NCI-H1092 treated with DMSO at 0.1 percent for 48 hours (cell line): ENCODE data around the gene ZSWIM5.
"Not testable (repeated sequence)": the region's sequence is repeated elsewhere in the genome, so short reads cannot be mapped to it uniquely, and the experiment has no call there.

Experiments used
- DNase-seq: peaks from one replicate; lab custom pipeline; 2025; lab: John Stamatoyannopoulos, UW

ZSWIM5 gene

DNA sequence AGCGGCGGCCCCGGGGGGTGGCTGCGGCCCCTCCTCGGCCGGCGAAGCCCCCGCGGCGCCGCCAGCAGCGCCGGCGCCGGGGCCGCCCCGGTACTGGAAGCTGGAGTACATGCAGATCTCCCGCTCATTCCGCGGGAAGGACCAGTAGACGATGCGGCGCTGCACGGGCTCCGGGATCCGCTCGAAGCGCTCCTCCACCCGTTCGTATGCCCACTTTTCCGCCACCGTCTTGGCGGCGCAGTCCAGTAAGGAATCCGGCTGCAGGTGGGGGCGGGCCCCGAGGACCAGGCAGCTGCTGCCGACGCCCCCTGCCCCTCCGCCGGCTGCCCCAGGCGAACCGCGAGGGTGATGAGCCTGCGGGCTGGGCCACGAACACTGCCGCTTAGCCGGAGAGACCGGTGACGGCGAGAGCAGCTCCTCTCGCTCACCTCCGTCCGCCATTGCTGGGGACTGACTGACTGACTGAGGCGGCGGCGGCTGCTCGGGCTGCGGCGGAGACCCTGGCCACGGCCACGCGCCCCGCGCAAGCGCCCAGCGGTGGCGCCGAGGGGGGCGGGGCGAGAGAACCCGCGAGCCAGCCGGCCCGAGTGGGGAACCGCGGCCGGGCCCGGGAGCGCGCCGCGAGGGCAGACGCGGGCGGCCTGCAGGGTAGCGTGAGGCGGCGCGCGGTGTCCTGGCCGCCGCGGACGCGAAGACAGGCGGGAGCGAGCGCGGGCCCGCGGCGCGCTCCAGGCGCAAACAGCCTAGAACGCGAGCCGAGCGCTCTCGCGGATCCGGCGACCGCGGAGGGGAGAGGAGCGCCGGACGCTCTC, at the start of gene ZSWIM5:
ZSWIM5 (minus strand) TSS at position 696 of the 812 bp plus-strand sequence; CDS start at position 441, 255 bp downstream.
- peak; percentile 87 for DNase-seq

DNA sequence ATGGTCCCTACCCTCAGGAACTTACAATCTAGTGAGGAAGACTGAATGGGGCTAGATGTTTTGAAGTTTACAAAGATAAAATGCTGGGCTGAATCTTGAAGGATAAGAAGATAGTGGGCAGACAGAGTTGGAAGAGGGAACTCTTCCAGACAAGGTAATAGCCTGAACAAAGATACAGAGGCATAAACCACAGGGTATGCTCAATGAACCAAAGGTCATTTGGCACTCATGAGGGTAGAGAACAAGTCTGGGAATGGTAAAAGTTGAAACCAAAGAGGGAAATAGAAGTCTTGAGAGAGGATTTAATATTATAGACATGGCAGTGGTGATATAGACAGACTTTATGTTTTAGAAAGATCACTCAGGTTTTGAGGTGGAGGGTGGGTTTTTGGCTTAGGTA, 48.1 kb upstream of the ZSWIM5 start:
- DNase-seq: no peak

DNA sequence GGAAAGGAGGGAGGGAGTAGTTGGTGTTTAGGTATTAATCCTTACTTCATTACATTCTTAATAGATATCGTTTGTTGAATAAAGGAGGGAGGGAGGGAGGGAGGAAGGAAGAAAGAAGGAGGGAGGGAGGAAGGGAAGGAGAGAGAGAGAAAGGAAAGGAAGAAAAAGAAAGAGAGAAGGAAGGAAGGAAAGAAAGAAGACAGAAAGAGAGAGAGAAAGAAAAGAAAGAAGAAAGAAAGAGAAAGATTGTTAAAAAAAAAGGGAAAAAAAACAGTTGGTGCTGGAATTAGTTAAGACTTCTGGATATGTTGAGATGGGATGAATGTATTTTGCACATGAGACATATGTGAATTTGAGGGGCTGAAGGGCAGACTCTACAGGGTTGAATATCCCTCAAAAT, 44.1 kb upstream of the ZSWIM5 start:
- no peak for DNase-seq

DNA sequence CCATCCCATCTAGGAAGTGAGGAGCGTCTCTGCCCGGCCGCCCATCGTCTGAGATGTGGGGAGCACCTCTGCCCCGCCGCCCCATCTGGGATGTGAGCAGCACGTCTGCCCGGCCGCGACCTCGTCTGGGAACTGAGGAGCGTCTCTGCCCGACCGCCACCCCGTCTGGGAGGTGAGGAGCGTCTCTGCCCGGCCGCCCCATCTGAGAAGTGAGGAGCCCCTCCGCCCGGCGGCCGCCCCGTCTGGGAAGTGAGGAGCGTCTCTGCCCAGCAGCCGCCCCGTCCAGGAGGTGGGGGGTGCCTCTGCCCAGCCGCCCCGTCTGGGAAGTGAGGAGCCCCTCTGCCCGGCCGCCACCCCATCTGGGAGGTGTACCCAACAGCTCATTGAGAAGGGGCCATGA, 41.6 kb upstream of the ZSWIM5 start:
- not testable (repeated sequence) for DNase-seq

DNA sequence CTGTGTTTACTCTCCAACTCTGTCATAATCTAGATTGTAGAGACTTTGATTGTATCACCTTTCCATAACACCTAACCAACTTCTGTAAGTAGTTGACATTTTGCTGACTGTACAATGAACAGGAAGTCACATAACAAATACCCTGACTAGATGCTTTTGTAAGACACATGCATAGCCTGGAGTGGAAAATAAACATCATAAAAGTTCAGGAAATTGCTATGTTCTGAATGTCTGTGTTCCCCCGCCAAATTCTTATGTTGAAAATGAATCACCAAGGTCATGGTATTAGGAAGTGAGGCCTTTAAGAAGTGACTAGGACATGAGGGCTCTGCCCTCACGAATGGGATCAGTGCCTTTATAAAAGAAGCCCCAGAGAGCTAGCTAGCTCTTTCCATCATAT, 40.4 kb upstream of the ZSWIM5 start:
- no peak for DNase-seq

DNA sequence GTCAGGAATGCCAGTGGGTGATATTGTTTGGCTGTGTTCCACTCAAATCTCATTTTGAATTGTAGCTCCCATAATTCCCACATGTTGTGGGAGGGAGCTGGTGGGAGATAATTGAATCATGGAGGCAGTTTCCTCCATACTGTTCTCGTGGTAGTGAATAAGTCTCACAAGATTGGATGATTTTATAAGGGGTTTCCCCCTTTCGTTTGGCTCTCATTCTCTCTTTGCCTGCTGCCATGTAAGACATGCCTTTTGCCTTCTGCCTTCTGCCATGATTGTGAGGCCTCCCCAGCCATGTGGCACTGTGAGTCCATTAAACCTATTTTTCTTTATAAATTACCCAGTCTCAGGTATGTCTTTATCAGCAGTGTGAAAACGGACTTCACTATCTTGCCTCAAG, 40.0 kb upstream of the ZSWIM5 start:
- DNase-seq: not testable (repeated sequence)

DNA sequence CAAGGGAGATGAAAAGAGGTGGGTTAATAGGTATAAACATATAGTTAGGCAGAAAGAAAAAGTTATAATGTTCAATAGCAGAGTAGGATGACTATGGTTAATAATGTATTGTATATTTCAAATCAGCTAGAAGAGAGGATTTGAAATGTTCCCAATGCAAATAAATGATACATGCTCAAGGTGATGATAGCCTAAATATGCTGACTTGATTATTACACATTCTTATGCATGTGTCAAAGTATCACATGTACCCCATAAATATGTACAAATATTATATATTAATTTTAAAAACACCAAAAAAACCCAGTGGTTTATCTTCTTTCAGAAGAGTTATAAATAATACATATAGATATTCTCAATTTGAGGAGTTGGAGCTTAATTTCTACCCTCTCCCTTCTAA, 38.3 kb upstream of the ZSWIM5 start:
- DNase-seq: no peak

DNA sequence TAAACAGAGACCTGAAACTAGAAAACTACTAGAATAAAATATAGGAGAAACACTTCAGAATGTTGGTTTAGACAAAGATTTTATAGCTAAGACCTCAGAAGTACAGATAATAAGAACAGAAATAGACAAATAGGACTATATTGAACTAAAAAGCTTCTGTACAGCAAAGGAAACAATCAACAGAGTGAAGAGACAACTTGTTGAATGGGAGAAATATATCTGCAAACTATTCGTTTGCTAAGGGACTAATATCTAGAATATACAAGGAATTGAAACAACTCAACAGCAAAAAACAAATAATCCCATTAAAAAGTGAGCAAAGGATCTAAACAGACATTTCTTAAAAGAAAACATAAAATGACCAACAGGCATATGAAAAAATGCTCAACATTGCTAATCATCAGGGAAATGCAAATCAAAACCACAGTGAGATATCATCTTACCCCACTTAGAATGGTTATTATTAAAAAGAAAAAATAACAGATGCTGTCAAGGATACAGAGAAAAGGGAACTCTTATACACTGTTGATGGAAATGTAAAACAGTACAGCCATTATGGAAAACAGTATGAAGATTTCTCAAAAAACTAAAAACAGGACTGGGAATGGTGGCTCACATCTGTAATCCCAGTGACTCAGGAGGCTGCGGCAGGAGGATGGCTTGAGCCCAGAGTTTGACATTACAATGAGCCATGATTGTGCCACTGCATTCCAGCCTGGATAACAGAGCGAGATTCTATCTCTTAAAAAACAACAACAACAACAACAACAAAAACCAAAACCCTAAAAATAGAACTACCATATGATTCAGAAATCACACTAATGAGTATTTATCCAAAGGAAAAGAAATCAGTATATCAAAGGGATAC, 37.3 kb upstream of the ZSWIM5 start:
- no peak for DNase-seq

DNA sequence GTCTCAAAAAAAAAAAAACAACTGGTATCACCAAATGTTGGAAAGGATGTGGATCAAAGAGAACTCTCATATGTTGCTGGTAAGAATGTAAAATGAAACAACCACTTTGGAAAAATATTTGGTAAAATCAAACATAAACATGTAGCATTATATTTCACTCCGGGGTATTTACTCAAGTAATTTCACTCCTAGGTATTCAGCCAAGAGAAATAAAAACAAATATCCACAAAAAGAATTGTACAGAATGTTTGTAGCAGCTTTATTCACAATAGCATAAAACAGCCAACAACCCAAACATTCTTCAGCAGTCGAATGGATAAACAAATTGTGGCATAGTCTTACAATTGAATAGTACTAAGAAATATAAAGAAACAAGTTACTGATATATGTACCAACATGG, 32.4 kb upstream of the ZSWIM5 start:
- no peak for DNase-seq

DNA sequence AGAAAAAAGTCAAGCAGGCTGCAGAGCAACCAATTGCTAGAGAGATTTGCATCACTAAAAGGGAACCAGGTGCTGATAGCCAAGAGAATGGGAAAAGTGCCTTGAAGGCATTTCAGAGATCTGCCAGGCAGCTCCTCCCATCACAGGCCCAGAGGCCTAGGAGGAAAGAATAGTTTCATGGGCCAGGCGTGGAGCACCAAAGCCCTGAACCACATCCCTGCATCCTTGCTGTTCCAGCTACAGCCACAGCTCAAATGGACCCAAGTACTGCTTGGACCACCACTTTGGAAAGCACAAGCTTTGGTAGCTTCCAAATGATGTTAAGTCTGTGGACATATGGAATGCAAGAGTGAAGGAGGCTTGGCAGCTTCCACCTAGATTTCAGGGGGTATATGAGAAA, 29.7 kb upstream of the ZSWIM5 start:
- DNase-seq: no peak

DNA sequence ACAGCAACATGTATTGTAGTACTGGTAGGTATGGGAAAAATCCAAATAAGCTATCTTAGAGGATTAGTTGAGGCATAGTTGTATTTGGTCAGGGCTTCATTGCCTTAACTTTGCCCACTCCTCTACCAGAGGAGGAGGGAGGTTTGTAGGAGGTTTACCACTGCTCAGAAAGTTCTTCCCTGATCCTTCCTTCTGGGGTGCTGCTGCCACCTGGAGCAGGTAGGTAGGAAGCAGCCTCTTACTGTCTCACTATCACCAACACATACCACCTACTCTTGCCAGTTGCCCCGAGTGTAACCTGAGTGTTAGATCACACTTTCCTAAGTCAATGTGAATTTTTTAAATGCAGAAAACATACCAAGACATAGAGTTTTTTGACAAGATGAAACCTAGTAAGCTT, 24.1 kb upstream of the ZSWIM5 start:
- DNase-seq: no peak

DNA sequence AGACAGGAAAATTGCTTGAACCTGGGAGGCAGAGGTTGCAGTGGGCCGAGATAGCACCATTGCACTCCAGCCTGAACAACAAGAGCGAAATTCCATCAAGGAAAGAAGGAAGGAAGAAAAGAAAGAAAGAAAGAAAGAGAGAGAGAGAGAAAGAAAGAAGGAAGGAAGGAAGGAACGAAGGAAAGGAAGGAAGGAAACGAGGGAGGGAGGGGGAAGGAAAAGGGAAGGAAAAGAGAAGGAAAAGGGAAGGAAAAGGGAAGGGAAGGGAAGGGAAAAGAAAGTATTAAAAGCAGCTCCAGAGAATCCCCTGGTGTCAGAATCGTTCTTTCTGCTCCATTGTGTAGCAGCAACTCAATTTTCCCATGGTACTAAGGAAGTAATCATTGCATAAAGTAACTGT, 19.2 kb upstream of the ZSWIM5 start:
- DNase-seq: no peak

DNA sequence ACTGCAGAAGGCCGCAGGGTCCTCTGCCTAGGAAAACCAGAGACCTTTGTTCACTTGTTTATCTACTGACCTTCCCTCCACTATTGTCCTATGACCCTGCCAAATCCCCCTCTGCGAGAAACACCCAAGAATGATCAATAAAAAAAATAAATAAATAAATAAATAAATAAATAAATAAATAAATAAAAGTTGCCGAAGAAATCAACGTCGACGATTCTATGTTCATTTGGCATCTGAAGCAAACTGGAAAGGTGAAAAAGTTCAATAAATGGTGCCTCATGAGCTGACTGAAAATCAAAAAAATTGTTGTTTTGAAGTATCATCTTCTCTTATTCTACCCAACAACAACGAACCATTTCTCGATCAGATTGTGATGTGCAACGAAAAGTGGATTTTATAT, 17.3 kb upstream of the ZSWIM5 start:
- DNase-seq: not testable (repeated sequence)

DNA sequence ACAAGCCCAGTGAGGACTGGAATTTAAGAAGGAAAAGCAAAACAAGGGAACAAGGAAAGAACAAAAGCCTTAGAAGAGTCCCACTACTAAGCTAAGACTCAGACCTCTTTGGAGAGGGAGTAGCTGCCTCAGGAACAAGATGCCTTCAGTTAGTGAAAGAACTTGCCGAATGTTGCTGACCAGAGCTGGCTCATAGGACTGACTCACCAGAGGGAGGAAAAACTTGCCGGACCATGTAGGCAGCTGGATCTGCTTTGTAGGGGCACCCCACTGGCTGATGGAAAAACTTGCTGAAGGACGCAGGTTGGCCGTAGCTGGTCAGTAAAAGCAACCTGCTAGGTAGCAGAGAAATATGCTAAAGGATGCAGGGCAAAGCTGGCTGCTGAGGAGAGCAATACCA, 15.3 kb upstream of the ZSWIM5 start:
- DNase-seq: no peak

DNA sequence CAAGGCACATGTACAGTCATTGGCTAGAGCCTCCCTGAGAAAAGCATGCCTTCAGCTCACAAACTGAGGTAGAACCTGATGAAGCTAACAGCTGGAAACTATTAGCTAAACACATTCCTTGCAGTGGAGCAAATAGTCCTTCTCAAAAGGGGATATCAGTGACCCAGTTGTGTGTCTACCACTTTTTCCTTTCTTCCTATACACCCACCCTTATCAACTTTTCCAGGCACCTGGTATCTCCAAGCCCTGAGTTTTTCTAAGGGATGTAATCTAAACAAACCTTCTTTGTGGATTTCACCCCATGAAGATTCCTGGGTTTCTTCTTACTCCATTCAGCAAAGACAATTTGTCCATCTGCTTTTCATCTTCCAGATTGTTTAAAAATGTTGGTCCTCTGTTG, 10.5 kb upstream of the ZSWIM5 start:
- DNase-seq: no peak

DNA sequence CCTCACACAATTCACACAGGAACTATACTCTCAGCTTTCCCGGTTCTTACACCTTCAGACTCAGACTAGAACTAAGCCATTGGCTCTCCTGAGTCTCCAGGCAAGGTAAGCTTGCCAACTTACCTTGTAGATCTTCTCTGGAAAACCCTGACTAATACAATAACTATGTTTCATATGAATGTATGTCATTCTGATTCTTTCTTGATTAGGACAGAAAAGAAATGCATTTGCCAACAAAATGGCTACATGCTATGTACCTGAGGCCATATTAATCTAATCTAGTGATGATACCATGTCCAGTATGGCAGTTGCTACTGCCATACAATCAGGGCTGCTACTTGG, 9.8 kb upstream of the ZSWIM5 start:
- DNase-seq: no peak

DNA sequence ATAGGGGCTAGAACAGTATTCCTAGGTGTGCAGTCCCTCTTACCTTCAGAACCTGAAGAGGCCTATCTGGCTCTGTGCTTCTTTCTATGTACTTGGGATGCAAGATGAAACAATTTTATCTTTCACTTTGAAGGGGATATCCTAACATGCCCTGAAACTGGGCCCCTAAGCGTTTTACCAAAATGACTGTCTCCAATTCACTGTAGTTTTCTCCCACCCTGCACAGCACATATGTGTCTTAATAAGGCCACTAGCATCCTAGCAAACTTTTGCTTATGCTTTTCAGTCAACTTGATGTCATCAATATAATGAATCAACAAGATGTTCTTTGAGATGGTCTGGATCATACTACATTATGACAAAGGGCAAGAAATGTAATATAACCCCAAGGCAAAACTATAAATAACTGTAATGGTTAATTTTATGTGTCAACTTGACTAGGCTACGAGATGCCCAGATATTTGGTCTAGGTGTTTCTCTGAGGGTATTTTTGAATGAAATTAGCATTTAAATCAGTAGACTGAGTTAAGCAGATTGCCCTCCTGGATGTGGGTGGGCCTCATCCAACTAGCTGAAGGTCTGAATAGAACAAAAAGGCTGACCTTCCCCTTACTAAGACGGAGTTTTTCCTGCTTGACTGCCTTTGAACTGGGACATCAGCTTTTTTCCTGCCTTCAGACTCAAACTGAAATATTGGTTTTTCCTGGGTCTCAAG, 9.2 kb upstream of the ZSWIM5 start:
- no peak for DNase-seq

DNA sequence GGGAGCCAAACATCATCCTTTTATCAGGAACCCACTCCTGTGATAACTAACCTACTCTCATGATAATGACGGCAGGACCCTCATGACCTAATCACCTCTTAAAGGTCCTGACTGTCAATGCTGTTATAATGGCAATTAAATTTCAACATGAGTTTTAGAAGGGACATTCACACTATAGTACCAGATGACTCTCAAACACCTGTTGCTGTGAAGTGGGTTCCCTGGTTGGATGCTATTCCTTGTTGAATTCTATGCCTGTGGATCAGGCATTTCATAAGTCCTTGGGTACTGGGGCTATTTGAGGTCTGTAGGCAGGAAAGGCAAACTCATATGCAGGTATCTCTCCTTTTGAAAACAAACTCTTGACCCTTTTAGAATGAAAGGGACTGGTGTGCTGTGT, 7.5 kb upstream of the ZSWIM5 start:
- DNase-seq: no peak

DNA sequence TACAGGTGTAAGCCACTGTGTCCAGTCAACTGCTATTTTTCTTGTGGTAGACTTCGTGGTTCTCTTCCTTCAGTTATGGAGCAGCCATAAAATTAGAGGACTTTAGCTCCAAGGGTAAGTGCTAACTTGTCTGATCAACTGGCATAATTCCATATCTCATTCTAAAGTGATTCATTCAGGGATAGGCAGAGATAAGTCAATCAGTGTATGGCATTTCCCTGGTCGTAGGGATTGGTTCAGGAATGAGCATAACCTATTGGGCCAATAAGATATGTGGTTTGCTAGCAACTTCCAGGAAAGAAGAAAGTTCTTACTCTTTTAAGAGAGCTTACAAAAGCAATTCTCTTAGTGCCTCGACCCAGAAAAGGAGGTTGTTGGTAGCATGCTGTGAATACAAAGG, 4.7 kb upstream of the ZSWIM5 start:
- no peak for DNase-seq

DNA sequence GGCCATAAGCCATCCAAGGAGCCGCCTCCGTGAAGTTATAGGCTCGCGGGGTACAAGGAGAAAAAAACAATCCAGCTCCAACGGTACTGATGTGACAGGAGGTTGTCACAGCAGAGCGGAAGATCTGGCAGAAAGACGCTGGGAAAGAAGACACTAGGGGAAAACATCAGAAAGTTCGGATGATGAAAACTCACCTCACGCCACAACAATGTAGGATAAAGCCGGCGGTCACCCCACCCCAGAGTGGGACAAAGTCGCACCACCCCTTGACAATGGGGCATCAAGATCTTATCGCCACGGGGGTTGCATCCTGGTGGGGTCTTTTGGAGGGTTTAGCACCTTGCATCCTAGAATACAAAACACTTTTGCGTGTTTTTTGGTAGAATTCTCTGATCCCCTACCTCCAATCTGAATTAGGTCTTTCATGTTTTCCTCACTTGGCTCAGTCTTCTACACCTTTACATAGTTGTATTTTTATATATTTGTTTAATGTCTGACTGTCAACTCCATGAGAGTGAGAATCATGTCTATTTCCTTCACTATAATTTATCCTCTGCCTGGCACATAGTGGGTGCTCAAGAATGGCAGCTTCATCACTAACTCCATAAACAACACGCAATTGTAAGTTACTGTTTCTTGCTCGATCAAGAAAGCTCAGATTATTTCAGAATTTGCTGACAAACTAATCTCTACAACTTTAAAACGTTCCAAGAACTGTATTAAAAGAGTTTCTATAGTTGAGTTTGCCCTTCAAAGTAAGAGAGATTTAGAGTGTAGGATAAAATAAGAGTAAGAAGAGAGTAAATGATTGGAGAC, 611 bp upstream of the ZSWIM5 start:
- no peak for DNase-seq

DNA sequence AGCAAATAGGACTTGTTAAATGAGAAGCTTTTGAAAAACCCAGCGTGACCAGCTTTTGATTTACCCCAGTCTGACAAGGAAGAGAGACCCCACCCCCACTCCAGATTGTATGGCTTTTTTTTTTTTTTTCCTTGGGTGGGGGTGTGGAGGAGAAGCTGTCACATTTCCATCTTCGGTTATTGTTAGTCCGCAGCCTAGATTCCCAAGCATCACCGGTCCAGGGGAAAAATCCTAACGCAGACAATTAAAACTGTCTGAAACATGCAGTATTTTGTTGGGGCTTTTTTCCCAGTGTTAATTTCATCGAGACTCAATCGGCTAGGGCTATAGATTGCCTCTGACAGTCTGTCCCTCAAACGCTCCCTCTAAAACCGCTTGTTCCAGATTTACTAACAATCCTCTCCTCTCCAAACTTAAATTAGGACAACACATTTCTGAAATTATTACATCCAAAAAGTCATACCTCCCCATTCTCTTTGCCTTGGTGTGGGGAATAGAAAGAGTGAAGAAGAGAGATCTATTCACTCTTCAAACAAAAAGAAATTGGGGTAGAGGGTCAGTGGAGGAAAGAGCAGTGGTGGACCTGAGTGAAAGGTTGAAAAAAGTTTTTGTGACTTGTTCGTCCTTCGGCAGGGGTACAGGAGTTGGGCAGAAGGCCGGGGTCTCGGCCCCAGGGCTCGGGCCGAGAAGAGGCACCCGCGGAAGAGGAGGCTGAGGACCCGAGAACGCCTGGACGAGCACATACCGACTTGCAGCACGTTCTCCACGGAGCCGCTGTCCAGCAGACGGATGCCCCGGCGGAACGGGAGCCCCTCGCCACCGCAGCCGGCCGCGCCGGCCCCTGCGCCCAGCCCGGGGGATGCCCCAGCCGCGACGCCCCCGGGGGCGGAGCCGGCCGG, 1.1 kb downstream of the ZSWIM5 start:
- peak; percentile 71 for DNase-seq
